IMR-90 (cell line): ENCODE data around the gene PPBP.

ENCODE experiments used
- BHLHE40 ChIP-seq: fragments of 150-350 bp; IDR thresholded peaks from 2 replicates; pipeline ENCODE4 v1.6.1; 2016; ENCODE audit warnings: mild to moderate bottlenecking, low read depth, low read length
- CEBPB ChIP-seq: IDR thresholded peaks from 2 replicates; pipeline ENCODE4 v1.6.1; 2012; ENCODE audit warnings: low read depth, low read length, improper control_type of control experiment
- CHD1 ChIP-seq: IDR thresholded peaks from 2 replicates; pipeline ENCODE4 v1.6.1; 2012; ENCODE audit warnings: low read depth, low read length, improper control_type of control experiment
- CTCF ChIP-seq: conservative IDR thresholded peaks from 2 replicates; pipeline ENCODE4 v1.5.1; 2012; ENCODE audit warnings: mild to moderate bottlenecking, low read depth, low read length, improper control_type of control experiment
- FOS ChIP-seq: fragments of 150-350 bp; IDR thresholded peaks from 2 replicates; pipeline ENCODE4 v1.6.1; 2016; ENCODE audit warnings: low read depth, low read length
- MAFK ChIP-seq: IDR thresholded peaks from 2 replicates; pipeline ENCODE4 v1.6.1; 2012; ENCODE audit warnings: low read depth, low read length, improper control_type of control experiment
- MAZ ChIP-seq: IDR thresholded peaks from 2 replicates; pipeline ENCODE4 v1.6.1; 2012; ENCODE audit warnings: low read depth, mild to moderate bottlenecking, low read length, improper control_type of control experiment, moderate library complexity, borderline replicate concordance
- MXI1 ChIP-seq: IDR thresholded peaks from 2 replicates; pipeline ENCODE4 v1.6.1; 2012; ENCODE audit warnings: low read depth, mild to moderate bottlenecking, low read length, moderate library complexity, borderline replicate concordance
- POLR2A ChIP-seq: IDR thresholded peaks from 2 replicates; pipeline ENCODE4 v1.6.1; 2012; ENCODE audit warnings: mild to moderate bottlenecking, low read depth, low read length
- RAD21 ChIP-seq: IDR thresholded peaks from 2 replicates; pipeline ENCODE4 v1.6.1; 2012; ENCODE audit warnings: low read length, improper control_type of control experiment
- RCOR1 ChIP-seq: IDR thresholded peaks from 2 replicates; pipeline ENCODE4 v1.6.1; 2012; ENCODE audit warnings: mild to moderate bottlenecking, low read length, improper control_type of control experiment; ENCODE audit not compliant: insufficient replicate concordance
- RFX5 ChIP-seq: IDR thresholded peaks from 2 replicates; pipeline ENCODE4 v1.8.0; 2012; ENCODE audit warnings: low read depth, mild to moderate bottlenecking, low read length, moderate library complexity
- SMC3 ChIP-seq: fragments of 150-350 bp; IDR thresholded peaks from 2 replicates; pipeline ENCODE4 v1.6.1; 2016; ENCODE audit warnings: low read depth, mild to moderate bottlenecking, antibody characterized with exemption, low read length, moderate library complexity
- USF2 ChIP-seq: fragments of 150-350 bp; IDR thresholded peaks from 2 replicates; pipeline ENCODE4 v1.6.1; 2017; ENCODE audit warnings: mild to moderate bottlenecking, antibody characterized with exemption, low read length, low read depth

DNA sequence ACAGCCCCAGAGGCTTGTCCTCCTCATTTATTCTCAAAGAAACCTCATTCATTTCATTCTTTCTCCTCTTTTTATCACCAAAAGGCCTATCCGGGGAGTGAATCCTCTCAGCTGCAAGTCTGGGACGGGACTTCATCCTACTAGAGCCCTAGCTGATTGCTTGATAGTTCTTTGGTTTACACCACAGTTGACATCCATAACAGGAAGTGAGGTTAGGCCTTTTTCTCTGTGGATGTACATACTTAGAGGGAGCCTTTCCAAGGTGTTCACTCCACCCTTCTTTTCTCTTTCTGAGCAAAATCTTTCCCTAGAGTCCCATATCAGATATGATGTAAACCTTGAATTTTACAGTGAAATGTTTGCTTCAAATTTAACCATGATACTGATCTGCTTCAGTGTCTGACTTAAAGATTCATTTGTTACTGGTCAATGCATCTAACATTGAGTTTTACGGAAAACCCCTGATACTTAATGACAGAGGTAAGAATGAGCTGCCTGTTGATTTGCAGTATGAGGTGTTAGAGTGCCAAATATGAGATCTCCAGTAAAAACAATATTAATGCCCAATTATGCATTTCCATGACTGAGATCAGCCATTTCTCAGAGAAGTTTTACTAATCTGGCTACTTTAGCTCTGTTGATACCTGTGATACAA, 27.3 kb upstream of the PPBP start:
- TF ChIP-seq CTCF = no peak
- no peak for TF ChIP-seq RAD21
- no peak for TF ChIP-seq CEBPB
- no peak for TF ChIP-seq POLR2A
- TF ChIP-seq USF2 = no peak
- TF ChIP-seq MAZ = no peak
- TF ChIP-seq BHLHE40 = no peak
- TF ChIP-seq FOS = no peak
- TF ChIP-seq SMC3 = no peak
- TF ChIP-seq RFX5 = no peak
- TF ChIP-seq MAFK = no peak
- no peak for TF ChIP-seq MXI1
- TF ChIP-seq RCOR1 = no peak
- no peak for TF ChIP-seq CHD1
